HG02798 (cell line): ENCODE data around the gene KRTAP5-5.
"Not testable (repeated sequence)": the region's sequence is repeated elsewhere in the genome, so short reads cannot be mapped to it uniquely, and the experiment has no call there.

Experiments
- ATAC-seq: cut with Tn5 transposase; IDR thresholded peaks from one replicate; pipeline ENCODE4 v1.9.1; 2021; ENCODE audit warnings: mild to moderate bottlenecking; ENCODE audit not compliant: unreplicated experiment, poor library complexity

Gene KRTAP5-5

DNA sequence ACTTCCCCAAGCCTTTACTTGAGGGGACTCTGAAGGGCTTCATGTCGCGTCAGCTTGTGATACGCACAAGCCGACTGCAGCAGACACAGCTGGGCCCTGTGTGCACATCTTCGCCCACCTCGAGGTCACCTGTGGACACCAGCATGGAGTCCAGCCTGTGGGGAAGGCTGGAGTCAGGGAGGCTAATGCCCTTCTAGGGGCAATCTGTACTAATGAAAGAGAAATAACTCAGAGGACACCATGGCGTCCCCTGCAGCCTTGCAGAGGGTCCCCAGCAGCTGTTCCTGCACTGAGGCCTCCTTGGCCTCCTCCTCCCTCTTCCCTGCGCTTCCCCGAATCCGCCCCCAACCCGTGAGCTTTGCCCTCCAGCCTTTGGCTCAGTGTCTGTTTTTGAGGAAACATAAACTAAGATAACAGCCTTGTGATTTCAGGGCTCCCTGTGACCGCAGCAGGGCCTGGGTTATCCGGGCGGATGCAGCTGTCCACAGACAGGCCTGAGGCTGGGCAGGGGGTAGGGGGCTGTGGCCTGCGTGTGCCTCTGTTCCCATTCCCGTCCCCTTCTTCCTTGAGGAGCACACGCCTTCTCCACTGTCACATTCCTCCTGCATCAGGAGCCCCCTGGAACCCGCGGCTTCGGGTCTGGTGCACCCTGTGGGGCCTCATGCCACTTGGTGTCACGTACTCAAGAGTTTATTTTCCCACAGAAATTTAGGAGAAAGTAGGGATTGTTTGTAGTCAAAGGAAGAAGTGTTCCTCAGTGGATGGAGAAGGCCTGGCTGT is 25.0 kb downstream of the KRTAP5-5 start:
- ATAC-seq: no peak

DNA sequence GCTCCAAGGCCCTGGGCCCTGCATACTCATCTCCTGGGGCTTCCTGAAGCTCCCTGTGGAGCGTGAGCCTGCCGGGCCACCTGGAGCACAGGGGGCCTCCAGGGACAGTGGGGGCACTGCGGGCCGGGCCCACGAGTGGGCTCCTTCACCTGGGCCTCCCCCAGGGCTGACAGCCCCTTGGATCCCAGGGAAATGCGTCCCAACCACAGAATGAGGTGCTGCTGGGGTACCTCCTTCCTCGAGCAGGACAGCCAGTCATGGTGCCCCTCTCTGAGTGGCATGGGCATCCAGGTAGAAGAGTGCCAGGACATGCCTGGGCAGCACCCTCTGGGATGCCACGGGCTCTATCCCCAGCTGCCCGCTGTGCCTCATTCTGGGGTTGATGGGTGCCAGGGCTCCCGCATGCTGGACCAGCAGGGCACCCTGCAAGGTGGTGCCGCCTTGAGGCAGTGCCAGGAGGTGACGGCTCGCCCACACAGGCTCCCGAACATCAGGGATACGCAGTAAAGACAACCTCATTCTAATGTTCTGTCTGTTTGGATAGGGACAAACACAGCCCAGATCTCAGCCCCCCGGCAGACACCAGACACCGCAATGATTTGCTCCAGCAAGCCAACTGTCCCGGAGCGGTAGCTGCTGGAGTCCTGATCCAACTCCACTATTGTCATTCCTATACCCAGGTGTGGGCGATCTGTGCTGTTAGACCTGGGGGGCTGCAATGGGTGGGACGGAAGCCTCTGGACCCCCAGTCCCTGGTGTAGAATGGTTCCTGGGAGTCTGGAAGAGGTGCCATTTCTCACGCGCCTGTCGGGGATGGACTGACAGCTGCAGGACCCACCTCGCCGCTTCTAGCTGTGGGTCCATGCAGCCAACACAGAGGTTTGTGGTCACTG is 25.8 kb downstream of the KRTAP5-5 start:
- no peak for ATAC-seq

DNA sequence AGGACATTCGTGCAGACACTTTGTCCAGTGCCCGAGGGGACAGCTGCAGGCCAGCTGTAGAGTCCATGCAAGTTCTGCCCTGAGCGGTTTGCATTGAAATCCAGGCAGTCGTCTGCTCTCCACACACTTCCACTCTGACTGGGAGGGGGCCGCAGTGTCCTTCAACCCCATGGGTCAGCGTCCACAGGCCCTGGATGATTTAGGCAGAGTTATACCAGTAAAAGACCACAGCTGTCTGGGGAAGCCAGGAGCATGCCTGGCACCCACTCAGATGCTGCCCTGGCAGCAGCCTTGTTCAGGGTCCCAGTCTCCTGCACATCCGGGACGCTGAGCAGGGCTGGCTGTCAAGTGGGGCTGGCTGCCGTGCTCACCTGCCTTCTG is 26.5 kb downstream of the KRTAP5-5 start:
- no peak for ATAC-seq

DNA sequence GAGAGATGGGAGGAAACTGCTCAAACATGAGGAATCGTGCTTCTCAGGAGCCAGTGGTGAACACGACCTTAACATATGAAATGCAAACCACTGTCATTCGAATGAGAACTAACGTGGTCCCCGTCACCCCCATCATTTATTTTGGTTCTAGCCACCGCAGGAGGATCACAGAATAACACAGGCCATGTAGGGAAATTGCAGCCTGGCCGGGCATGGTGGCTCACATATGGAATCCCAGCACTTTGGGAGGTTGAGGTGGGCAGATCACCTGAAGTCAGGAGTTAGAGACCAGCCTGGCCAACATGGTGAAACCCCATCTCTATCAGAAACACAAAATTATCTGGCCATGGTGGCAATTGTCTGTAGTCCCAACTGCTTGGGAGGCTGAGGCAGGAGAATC is 27.1 kb downstream of the KRTAP5-5 start:
- no peak for ATAC-seq

DNA sequence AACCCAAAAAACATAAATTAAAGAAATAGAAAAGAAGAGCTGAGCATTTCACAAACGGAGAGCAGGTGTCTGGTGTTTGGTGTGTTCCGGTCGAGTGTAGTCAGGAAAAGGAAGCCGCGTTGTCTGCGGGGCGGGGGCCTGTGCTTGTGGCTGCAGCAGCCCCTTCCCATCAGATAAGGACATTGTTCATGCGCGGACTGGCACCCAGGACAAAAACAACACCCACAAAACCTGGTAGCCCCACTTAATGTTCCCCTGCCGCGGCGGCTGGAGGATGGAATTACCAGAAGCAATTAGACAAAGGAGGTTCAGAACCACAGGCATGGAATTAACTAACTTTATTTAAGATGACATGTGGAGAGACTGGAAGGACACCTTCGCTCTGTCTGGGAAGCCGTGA is 29.9 kb downstream of the KRTAP5-5 start:
- no peak for ATAC-seq

DNA sequence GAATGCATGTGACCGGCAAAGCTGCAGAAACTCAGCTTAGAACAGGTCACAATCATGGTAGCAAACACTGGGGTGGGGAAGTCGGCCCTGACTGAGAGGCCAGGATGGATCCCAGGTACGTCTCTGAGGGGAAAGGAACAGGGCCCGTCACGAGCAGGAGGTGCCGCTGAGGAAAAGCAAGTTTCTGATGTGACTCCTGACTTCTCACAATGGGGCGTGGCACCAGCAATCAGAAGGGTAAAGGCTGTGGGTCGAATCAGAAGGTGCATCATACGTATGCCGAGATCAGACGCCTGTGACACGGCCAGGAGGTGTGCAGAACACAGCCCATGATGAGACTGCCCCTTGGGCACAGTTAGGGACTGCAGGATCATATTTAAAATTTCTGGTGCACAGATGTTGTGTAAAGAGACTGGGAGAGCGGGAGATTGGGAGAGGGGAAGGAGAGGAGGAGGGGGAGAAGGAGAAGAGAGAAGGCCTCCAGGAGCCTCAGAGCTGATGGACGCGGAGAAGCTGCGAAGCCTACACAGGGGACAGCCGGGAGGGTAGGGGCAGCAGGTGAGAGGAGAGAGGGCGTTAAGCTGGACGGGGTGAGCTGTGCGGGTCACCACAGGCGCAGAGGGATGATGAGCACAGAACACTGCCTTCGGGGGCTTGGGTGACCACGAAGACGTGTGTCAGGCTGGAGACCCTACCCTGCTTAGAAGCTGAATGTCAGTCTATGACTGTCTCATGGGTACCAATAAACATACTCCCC is 30.7 kb downstream of the KRTAP5-5 start:
- no peak for ATAC-seq

DNA sequence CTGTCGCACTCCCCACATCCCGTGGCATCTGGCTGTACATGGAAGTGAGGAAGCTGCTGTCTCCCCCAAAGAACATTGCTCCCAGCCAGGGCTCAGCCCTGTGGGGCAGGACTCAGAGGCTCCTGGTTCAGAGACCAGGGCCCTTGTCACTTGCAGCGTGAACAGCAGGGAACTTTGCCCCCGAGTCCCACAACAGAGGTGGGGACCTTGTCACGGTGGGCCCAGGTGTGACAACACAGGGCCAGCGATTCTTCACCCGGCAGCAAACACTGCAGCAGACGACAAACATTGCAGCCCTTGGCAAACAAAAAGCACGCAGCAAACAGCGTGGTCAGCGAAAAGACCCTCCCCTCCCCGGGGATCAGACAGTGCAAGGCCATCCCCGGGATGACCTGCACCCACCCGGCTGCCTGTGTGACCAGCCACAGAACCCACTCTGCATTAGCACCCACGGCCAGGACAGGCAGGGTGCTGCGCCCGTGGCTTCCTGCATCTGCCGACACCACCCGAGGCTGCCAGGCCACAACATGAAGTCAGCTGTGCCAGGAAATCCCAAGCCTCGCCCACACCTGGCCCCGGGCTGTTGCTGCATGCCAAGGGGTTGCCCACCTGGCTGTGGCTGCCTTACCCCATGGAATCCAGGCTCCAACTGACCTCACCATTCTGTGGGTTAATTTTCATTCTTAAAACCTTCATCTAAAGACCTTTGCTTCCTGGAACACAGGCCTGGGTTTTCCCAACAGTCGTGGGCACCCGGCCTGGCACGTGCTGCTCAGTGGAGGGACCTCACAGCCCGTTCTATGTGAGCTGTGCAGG is 32.1 kb downstream of the KRTAP5-5 start:
- not testable (repeated sequence) for ATAC-seq

DNA sequence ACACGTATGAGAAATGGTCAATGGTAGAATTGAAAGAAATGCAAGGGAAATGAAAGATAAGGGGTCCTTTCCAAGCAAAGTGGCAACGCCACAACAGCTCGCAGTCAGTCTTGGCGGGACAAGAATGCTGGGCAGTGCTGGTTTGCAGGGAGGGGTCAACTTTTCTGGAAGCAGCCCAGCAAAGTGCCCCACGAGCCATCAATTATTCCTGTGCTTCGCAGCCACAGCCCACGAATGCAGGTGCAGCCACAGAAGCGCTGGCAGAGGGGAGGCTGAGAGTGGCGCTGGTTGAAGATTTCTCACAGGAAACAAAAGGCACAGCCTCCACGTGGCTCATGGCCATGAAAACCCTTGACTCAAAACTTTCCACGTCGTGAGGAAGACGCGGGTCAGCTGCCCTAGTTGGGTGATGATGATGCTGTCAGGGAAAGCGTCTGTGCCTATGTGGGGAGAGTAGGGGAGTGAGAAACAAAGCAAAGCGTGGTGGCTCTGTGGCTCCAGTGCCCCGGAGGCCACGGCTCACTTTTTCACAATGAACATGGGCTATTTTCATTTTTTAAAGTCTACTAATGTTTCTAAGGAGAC is 33.2 kb downstream of the KRTAP5-5 start:
- not testable (repeated sequence) for ATAC-seq

DNA sequence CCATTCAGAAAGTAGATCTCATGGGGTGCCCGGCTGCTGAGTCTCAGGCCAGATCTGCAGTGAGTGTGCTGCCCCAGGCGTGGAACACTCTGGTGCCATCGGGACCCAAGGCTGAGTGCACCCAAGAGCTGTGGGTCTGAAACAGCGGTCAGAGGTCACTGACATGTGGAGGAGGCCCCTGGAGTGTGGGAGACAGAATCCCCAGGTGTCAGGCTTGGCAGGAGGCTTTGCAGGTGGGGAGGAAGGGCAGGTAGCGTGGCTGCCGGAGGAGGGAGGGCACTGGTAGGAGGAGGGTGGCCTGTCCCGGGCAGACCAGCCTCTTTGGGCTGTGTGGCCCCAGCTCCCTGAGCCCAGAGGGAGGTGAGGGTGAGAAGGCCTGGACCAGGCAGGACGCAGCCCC is 35.7 kb downstream of the KRTAP5-5 start:
- ATAC-seq: no peak

DNA sequence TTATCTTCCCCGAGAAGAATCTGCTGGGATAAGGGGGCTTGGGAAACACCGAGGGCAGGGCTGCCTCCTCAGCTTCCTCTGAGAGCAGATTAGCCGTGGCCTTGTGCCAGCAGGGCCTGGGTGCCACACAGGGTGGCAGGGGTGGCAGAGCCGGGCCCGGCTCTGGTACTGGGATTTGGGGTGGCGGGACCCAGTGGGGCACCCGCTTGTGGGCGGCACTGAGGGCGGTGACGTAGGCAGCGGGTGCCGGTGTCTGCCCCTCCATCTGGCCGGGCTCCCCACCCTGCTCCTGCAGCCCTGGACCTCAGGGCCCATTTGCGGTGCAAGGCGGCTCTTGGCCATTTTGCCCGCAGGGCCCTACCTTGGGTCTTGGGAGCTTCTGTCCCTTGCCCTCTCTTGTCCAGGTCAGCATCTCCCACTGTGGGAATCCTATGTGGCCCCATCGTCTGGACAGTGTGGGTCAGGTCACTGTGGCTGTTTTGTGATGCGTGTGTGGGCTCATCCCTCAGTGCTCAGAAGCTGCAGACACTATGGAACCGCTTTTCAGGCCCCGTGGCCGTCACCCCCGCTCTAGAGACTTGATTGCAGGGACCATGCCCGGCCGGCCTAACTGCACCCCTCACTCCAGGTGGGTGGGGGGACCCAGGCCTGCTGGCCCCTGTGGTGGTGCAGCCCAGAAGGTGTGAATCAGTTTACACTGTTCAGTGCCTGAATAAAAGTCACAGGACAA is 37.7 kb downstream of the KRTAP5-5 start:
- ATAC-seq: no peak

DNA sequence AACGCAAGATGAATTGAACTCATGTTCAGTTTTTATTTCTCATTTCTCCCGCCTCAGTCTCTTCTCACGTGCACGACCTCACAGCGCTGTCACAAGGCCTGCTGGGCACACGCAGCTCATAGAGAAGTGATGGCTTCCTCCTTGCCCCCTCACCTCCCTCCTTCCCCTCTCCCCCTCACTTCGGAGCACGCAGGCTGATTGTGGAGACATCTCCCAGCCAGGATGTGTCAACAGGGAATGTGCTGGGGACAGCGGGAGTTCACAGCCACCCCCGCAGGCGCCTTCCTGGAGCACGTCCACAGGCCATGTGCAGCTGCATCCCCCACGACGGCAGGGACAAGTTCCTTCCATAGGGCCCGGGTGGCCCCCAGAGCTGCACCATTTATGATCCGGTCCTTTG is 38.3 kb downstream of the KRTAP5-5 start:
- ATAC-seq: no peak

DNA sequence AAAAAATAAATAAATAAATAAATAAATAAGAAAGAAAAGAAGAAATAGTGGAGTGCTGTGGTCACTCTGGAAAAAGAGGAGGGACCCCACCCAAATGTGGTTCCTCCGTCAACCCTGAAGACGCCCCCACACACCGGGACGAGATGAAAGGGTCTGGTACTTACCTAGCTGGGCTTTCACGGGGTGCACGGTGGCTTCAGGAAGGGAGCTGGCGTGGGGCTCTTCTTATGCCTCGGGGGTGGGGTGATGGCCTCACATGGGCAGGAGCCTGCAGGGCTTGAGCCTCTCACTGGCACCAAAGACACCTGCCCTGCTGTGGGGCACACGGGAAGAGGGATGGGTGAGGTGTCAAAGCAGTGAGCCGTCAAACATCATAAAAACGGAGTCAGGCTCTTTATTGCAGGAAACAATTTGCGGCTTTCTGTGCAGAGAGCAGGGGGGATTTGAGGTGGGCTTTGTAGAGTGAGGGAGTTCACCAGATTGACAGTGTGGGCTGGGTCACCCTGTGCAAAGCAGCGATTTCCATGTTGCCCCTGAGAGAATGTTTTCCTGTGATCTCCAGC is 39.4 kb downstream of the KRTAP5-5 start:
- ATAC-seq: no peak

DNA sequence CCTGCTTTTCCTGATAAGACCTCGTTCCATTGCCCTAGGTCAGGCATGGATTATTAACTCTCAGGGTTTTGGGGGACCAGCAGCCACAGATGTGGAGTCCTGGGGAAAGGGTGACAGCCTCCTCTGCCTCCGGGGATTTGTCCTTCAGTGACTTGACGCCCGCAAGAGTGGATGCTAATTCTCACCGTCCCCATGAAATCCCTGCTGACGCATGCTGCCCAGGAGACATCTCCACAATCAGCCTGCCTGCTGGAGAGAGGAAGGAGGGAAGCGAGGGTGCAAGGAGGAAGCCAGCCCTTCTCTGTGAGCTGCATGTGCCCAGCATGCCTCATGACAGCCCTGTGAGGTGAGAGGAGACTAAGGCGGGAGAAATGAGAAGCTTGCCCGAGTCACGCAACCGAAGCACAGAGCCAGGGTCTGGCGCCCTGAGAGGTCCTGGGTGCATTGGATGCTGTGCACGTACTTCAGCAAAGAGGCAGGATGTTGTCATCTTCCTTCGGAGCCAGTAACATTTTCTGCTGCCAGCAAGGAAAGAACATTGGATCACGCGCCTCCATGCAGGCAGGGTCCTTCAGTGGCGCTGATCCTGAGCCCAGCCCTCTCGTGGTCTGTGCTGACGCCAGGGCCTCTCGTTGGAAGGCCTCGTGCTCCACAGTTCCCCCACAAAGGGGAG is 40.1 kb downstream of the KRTAP5-5 start:
- ATAC-seq: no peak

DNA sequence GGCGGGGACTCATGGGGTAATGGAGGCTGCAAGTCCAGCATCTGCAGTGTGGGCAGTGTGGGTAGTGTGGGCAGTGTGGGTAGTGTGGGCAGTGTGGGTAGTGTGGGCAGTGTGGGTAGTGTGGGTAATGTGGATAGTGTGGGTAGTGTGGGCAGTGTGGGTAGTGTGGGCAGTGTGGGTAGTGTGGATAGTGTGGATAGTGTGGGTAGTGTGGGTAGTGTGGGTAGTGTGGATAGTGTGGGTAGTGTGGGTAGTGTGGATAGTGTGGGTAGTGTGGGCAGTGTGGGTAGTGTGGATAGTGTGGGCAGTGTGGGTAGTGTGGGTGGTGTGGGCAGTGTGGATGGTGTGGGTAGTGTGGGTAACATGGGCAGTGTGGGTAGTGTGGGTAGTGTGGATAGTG is 40.9 kb downstream of the KRTAP5-5 start:
- ATAC-seq: not testable (repeated sequence)

DNA sequence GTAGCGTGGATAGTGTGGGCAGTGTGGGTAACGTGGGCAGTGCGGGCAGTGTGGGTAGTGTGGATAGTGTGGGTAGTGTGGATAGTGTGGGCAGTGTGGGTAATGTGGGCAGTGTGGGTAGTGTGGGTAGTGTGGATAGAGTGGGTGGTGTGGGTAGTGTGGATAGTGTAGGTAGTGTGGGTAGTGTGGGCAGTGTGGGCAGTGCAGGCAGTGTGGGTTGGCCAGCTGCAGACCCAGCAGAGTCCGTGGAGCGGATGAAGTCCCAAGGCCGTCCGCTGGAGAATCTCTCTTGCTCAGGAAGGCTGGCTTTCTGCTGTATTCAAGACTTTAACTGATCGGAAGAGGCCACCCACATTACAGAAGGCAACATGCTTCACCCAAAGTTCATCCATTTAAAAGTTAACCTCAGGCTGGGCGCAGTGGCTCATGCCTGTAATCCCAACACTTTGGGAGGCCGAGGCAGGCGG is 41.4 kb downstream of the KRTAP5-5 start:
- ATAC-seq: no peak

DNA sequence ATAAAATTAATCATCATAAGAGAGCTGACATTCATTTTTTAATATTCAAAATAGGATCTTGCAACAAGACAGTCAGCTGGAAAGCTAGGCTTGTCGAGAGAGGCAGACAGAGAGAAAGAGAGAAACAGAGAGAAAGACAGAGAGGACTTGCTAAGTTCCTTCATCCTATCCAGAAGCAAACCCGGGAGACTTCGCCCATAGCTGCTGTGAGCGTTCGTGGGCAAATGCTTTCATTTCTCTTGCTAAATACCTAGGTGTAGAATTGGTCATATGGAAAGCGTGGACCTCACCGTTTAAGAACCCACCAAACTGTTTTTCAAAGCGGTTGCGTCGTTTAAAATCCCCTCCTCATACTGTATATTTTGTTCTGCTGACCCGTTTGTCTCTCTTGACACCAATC is 42.1 kb downstream of the KRTAP5-5 start:
- ATAC-seq: no peak

DNA sequence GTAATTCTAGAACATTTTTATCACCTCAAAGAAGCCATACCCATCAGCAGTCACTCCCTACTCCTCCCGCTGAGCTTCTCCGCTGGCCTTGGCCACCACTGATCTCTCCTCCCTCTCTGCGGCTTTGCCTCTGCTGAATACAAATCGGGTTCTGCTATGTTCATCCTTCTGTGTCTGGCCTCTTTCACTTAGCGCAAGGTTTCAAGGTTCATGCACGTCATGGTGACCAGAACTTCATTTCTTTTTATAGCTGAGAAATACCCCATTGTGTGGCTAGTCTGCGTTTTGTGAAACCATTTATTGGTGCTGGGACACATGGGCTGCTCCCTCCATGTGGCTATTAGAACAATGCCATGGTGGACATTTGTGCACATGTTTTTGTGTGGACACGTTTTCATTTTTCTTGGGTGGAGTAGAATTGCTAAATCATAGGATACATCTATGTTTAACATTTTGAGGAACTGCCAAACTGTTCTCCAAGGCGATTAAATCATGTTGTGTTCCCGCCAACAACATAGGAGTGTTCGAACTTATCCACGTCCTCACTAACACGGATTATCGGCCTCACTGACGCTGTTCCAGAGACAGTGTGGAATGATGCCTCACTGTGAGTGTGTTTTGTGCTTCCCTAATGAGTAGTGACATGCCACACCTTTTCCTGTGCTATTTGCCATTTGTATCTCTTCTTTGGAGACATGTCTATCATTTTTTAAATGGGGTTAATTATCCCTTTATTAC is 43.2 kb downstream of the KRTAP5-5 start:
- no peak for ATAC-seq
